ENCODE results near the gene URAD.
"Not testable (repeated sequence)": the region's sequence is repeated elsewhere in the genome, so short reads cannot be mapped to it uniquely, and the experiment has no call there.

Gene URAD

DNA sequence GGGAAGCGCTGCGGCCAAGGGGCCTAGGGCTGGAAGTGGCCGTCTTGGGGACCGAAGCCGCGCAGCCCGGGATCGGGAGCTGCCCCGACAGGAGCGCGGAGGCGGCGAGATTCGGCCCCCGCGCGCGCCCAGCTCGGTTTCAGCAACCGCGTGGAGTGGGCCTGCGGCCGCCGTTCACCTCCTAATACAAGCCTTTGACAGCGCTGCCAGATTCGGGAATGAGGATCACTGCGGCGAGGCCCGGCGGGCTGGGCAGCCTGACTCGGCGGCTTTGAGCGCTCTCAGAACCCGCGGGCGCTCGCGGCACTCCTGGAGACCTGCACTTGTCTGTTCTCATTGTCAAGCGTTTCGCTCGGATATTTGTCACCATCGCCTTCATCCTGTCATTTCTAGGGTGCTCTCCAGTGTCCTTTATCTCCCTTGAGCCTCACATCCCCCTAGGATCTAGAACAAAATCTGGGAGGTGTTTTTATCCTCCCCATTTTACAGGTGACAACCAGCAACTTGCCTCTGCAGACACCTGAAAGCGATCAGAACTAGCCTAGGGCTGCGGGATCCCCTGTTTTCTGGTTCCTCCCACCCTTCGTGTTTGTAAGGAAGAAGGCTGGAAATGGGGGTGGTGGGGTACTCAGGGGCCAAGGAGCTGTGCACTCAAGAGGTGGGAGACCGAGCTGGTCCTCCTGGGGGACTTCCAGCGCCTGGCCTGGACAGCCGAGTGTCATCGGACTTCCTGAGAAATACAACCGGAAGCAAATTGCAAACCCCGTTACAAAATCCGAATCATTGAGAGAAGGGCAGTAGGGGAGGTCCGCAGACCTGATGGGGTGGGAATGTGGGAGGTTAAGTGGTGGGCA, 17.9 kb downstream of the URAD start:
- no peak for DNase-seq (ENCODE audit: low read depth)

DNA sequence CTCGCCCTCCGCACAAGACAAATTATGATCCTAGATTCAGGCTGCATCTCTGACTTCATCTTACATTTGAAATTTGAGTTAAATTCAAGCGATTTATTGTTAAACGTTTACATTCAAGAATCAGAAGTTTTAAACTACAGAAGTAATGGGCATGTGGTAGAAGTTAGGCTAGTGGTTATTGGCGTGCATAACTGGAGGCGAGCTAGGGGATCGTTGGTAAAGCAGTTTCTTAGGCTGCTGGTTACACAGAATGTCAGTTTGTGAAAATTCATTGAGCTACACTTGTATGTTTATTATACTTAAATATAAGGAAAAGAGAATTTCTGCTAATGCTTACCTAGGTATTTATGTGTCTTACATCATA, 18.6 kb downstream of the URAD start:
- DNase-seq (ENCODE audit: low read depth), result no peak

DNA sequence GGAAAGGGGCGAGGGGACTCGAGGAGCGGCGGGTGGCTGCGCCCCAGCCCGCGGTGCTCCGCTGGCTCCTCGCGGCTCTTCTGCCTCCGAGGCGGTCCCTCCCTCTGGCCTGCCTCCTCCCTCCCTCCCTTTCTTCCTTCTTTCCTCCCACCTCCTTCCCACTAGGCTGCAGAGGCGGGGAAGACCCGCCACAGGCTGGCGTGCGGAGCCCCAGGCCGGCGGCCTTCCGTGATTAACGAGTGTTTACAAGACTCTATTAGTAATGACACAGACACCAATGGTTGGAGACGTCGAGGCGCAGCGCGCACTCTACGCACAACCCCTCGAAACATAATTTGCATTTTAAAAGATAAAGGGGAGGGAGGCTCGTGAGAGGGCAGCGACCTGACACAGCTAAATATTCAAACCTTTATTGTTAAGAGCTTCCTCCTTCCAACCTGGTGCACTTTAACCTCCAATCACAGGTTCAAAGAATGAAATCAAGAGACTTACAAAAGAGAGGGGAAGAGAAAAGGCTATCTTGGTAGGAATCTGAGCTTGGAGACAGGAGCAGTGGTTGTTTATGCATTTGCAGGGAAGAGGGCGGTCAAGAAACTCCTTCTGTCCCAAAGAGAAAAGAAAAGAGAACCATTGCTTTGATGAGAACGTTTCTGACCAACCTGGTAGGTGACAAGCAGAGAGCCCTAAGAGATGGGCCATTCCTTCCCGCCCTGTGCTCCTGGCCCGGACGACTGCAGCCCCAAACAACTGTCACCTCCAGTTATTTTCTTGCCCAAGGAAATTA, 19.2 kb downstream of the URAD start, which contains the start of gene CDX2:
TSS of gene CDX2 (minus strand) at position 234 of the 784 bp plus-strand sequence. CDS start 309 bp downstream, outside the sequence.
- no peak for DNase-seq (ENCODE audit: low read depth)

- no peak for DNase-seq (ENCODE audit: low read depth)
These were observed 20.0 kb downstream of the URAD start for GRCh38 chr13:27968316-27969081.

DNA sequence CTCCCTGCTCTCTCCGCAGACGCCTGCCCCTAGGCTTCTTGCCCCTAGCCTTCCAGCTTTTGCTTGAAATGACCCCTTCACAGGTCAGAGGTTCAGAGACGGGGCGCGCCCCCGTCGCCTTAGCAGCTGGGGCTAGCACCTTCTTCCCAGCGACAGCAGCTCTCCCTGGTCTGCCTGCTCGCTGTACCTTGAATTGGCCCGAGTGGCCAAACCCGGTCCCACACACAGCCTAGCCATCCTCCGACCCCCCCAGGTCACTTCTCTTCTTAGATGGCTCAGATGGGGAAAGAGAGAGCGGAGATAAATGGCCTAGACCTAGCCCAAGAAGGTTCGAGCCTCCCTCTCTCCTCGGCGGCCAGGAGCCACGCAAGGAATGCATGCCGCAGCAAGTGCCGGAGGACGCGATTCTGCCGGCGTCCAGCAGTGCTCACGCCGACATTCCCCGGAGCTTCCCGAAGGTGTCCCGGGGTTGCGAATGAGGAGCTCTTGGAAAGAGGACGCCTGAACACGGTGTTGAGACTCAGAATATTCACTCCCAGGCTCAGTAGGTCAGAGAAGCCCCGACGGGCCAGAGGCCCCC, 20.7 kb downstream of the URAD start:
- DNase-seq (ENCODE audit: low read depth), result no peak

- DNase-seq (ENCODE audit: low read depth), result no peak
These were observed 21.2 kb downstream of the URAD start for GRCh38 chr13:27967203-27967735.

- no peak for DNase-seq (ENCODE audit: low read depth)
These were observed 21.8 kb downstream of the URAD start for GRCh38 chr13:27966641-27967202.

GRCh38 chr13:27965740-27966640, 22.5 kb downstream of the URAD start:
- DNase-seq (ENCODE audit: low read depth), result no peak

DNA sequence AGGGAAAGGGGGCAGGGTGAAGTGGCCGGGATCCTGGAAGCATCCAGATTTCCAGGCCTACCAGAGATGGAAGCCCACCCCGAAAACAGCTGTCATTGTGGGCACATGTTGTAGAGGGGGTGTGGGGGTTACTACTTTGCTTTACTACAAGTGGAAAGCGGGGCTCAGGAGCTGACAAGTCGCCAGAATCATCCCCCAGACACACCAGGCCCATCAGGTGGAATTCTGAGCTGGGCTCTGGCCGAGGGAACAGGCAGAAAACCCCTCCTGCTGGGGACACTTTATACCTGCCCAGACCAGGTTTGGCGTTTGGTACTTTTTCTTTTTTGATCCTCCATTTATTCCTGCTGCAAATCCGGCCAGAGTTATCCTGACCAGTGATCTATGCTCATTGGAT, 23.2 kb downstream of the URAD start:
- DNase-seq (ENCODE audit: low read depth), result no peak

DNA sequence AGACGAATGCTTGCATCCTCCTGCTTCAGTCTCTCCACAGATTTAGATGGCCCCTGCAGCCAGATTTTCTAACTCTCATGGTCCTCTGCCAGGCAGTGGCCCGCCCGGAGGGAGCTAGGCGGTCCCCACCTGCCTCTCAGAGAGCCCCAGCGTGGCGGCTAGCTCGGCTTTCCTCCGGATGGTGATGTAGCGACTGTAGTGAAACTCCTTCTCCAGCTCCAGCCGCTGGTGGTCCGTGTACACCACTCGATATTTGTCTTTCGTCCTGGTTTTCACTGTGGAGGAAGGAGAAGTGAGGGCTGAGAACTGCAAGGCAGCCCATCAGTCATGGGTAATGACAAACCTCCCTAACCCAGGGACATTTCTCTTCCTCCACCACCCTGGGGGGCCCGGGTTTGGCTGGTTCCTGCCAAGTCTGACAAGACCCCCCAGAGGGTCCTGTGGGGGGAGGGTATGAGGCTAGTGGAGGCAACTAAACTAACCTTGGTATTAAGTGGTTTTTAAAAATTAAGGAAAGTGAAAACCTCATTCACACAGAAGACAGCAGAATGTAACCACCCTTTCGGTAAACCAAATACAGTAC, 23.7 kb downstream of the URAD start:
- DNase-seq (ENCODE audit: low read depth), result no peak

GRCh38 chr13:27964206-27964605, 24.3 kb downstream of the URAD start:
- DNase-seq (ENCODE audit: low read depth), result not testable (repeated sequence)

GRCh38 chr13:27963491-27963890, 25.0 kb downstream of the URAD start:
- DNase-seq (ENCODE audit: low read depth), result no peak

GRCh38 chr13:27962982-27963381, 25.5 kb downstream of the URAD start:
- no peak for DNase-seq (ENCODE audit: low read depth)

DNA sequence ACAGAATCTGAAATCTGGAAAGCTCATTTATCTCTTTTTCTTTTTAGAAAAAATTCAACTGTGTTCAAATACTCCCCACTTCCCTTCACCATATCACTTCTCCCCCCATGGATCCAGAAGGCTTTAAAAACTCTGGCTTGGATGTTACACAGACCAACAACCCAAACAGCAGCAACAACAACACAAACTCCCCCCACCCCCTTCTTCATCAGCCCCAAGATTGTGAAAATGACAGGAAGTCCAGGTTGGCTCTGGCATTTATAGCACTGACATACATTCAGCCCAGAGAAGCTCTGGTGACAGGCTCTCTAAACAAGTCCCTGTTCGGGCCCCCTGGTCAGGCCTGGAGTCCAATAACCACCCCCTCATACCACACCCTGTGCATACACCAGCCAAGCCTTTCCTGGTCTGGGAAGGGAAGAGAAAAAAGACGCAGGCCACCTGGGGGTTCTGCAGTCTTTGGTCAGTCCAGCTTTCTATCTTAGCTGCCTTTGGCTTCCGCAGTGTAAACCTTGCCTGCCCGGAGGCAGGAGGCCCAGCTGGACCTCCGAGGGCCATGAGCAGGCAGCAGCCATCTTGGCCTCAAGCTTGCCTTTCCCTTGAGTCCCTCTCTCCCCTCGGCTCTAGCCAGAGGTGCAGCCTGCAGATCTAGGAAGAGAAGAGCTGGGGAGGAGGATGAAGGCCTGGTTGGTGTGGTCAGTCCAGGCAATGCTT, 26.2 kb downstream of the URAD start:
- no peak for DNase-seq (ENCODE audit: low read depth)

GRCh38 chr13:27961227-27962085, 27.0 kb downstream of the URAD start:
- DNase-seq (ENCODE audit: low read depth), result no peak

DNA sequence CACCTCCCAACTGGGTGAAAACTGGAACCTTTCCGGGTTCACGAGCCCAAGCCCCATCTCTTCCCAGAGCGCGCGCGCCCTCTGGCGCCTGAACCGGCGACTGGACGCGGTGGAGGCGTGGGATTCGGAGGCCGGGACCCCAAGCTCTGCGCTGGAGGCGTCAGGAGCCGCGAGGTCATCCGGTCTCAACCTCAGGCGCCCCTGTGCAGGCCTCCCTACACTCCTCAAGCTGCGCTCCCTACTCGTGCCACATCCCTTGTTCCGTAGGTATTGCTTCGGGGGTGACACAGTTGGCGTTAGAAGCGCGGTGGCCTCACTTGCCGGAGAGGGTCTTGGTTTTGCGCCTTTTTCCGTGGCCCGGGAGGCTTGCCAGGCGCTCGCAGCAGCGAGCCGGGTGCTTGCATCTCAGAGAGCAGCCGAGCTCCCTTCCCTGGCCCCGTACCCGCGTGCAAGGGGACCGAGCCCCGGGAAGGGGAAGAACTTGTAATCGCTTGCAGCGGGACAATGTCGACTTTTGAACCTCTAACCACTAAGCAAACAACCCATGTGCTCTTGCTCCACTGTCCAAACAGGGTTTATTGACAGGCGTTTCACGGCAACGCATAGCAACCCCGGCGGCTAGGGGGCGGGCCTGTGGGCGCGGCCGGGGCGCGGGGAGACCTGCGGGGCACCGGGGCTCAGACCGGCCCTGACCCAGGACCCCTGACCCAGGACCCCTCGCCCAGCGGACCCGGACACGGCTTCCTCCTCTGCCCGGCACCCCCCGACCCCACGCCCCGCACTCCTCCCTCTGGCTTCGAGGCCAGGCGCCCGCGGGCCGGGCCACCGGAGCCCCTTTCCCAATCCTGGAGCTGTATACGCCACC, 27.9 kb downstream of the URAD start:
- DNase-seq (ENCODE audit: low read depth), result no peak

DNA sequence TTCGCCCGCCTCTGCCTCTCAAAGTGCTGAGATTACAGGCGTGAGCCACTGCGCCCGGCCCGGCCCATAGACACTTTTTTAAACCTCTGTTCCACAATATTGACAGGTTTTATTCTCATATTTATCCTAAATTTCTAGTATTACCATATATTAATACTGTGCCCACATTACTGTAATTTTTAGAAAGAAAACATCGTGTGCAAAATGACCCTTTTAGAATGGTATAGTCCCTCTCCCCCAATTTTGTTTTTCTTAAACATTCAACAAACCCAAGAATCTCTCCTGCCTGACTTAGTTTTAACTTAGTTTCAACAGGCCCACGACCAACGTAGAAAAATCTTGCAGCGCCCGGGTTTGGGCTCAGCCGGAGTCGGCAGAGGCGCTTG, 28.5 kb downstream of the URAD start:
- DNase-seq (ENCODE audit: low read depth), result no peak

All from GM04504 (cell line).